ES-I3 (cell line): ENCODE measurements around the gene EIF3J.

ENCODE experiments used
- H3K36me3 ChIP-seq: 2 replicates; pipeline ENCODE4 v1.6.1; 2013; ENCODE audit warnings: mild to moderate bottlenecking, low read length, control low read depth, moderate library complexity; ENCODE audit not compliant: insufficient read depth
- H3K4me1 ChIP-seq: 2 replicates; pipeline ENCODE4 v1.6.1; 2013; ENCODE audit warnings: mild to moderate bottlenecking, control low read depth, low read length; ENCODE audit not compliant: insufficient read depth
- H3K9ac ChIP-seq: 2 replicates; pipeline ENCODE4 v1.6.1; 2013; ENCODE audit warnings: low read depth, mild to moderate bottlenecking, low read length, moderate library complexity
- H3K9me3 ChIP-seq: 2 replicates; pipeline ENCODE4 v1.6.1; 2013; ENCODE audit warnings: mild to moderate bottlenecking, low read length, moderate library complexity; ENCODE audit not compliant: control insufficient read depth, insufficient read depth

The EIF3J gene

GRCh38 chr15:44593042-44593736, 56.2 kb downstream of the EIF3J start:
- no peak overlapping the region for H3K9ac ChIP-seq

GRCh38 chr15:44595246-44595645, 58.3 kb downstream of the EIF3J start:
- Histone ChIP-seq H3K9me3 (no peaks in the 10 kb centered on the region), H3K36me3 (peaks cover 35% of the 10 kb centered on the region), H3K4me1 (no peaks in the 10 kb centered on the region), H3K9ac (no peak overlapping the region)

More at GRCh38 chr15:44593042-44593736, 56.2 kb downstream of the EIF3J start:
- H3K4me1 ChIP-seq: no peaks in the 10 kb centered on the region
- no peaks in the 10 kb centered on the region for H3K9me3 ChIP-seq
- H3K36me3 ChIP-seq: peaks cover 33% of the 10 kb centered on the region

GRCh38 chr15:44595656-44596510, 58.9 kb downstream of the EIF3J start:
- Histone ChIP-seq H3K9ac (no peak overlapping the region), H3K36me3 (peaks cover 31% of the 10 kb centered on the region), H3K4me1 (no peaks in the 10 kb centered on the region), H3K9me3 (no peaks in the 10 kb centered on the region)

- no peaks in the 10 kb centered on the region for H3K4me1 ChIP-seq
- no peaks in the 10 kb centered on the region for H3K9me3 ChIP-seq
- H3K9ac ChIP-seq: no peak overlapping the region
- peaks cover 31% of the 10 kb centered on the region for H3K36me3 ChIP-seq
Observed at GRCh38 chr15:44596511-44597010, 59.6 kb downstream of the EIF3J start.

- Histone ChIP-seq H3K9ac (no peak overlapping the region), H3K9me3 (no peaks in the 10 kb centered on the region), H3K4me1 (no peaks in the 10 kb centered on the region), H3K36me3 (peaks cover 23% of the 10 kb centered on the region)
Observed at GRCh38 chr15:44598066-44598465, 61.1 kb downstream of the EIF3J start.

- Histone ChIP-seq H3K36me3 (peaks cover 23% of the 10 kb centered on the region), H3K9me3 (no peaks in the 10 kb centered on the region), H3K9ac (no peak overlapping the region), H3K4me1 (no peaks in the 10 kb centered on the region)
Observed at GRCh38 chr15:44598892-44599291, 61.9 kb downstream of the EIF3J start.

GRCh38 chr15:44603126-44603525, 66.2 kb downstream of the EIF3J start:
- no peaks in the 10 kb centered on the region for H3K4me1 ChIP-seq
- no peaks in the 10 kb centered on the region for H3K9me3 ChIP-seq
- H3K36me3 ChIP-seq: peaks cover 10% of the 10 kb centered on the region
- H3K9ac ChIP-seq: no peak overlapping the region

GRCh38 chr15:44606740-44607139, 69.8 kb downstream of the EIF3J start:
- Histone ChIP-seq H3K4me1 (no peaks in the 10 kb centered on the region), H3K36me3 (peaks cover 9% of the 10 kb centered on the region), H3K9me3 (no peaks in the 10 kb centered on the region), H3K9ac (no peak overlapping the region)
